Activated CD8-positive, alpha-beta T cell treated with anti-CD3 and anti-CD28 coated beads for 36 hours (primary cell): ENCODE data around the gene LSP1. TPM values are rescaled to one million over a fixed set of nuclear protein-coding genes. Genes with fewer than 3 reads are reported as not detected.
A peak's percentile ranks its signal among the peaks of the same experiment; 100 is the strongest.

Experiments
- ATAC-seq: fragments of 200-7000 bp; cut with Tn5 transposase; one replicate; pipeline ENCODE4 v1.10.0; 2021; ENCODE audit warnings: mild to moderate bottlenecking, moderate library complexity
- CTCF ChIA-PET: fragments of 350-600 bp; sonication (Branson Sonifier 250); formaldehyde crosslinking; loops from one replicate; lab custom pipeline; 2021; ENCODE audit warnings: antibody characterized with exemption; lab: Charles Lee
- POLR2A ChIA-PET: fragments of 350-600 bp; sonication (Branson Sonifier 250); formaldehyde crosslinking; loops from one replicate; lab custom pipeline; 2021; ENCODE audit warnings: antibody characterized with exemption; lab: Charles Lee
- DNase-seq: peaks from one replicate; pipeline ENCODE4 v3.0.0-alpha.2; 2020
- H3K27ac Mint-ChIP-seq: one replicate; pipeline ENCODE4 v1.8.0; 2021; ENCODE audit warnings: mild to moderate bottlenecking, mixed read lengths
- H3K27me3 Mint-ChIP-seq: one replicate; pipeline ENCODE4 v1.8.0; 2021; ENCODE audit warnings: mixed read lengths
- H3K36me3 Mint-ChIP-seq: one replicate; pipeline ENCODE4 v1.8.0; 2021; ENCODE audit warnings: low read depth, mixed read lengths
- H3K4me1 Mint-ChIP-seq: one replicate; pipeline ENCODE4 v1.8.0; 2021; ENCODE audit warnings: low read depth, mixed read lengths
- H3K4me3 Mint-ChIP-seq: one replicate; pipeline ENCODE4 v1.8.0; 2021; ENCODE audit warnings: mild to moderate bottlenecking, moderate library complexity, mixed read lengths
- H3K9me3 Mint-ChIP-seq: one replicate; pipeline ENCODE4 v1.8.0; 2021; ENCODE audit warnings: mixed read lengths
- CTCF ChIP-seq: fragments of 200-600 bp; IDR thresholded peaks from one replicate; pipeline ENCODE4 v1.8.0; 2022; ENCODE audit warnings: antibody characterized with exemption, mild to moderate bottlenecking
- intact Hi-C: fragments of 100-400 bp; cut with micrococcal nuclease; formaldehyde crosslinking; loops from one replicate; pipeline ENCODE4 v1.10.0; 2022
- total RNA-seq, 2 experiments: library from RNA; stranded (reverse); gene quantifications; one replicate each; pipeline ENCODE4 v1.2.3, GENCODE V29; 2021

The LSP1 gene
- total RNA-seq, 2 experiments from 2014 or later: 247 to 251 TPM

GRCh38 chr11:1842149-1843097 is 10.5 kb upstream of the LSP1 start:
- Mint-ChIP-seq H3K4me3 (no peak overlapping the region), H3K4me1 (peaks cover 43% of the 10 kb centered on the region), H3K9me3 (no peaks in the 10 kb centered on the region), H3K27me3 (no peaks in the 10 kb centered on the region), H3K27ac (no peak overlapping the region), H3K36me3 (no peaks in the 10 kb centered on the region)
- CTCF ChIA-PET: interaction anchor here (1.1 kb wide), 1 partner anchor 10 kb away, joined by 3 read pairs; no protein-coding TSS in a partner anchor
- DNase-seq (no peak), ATAC-seq (no peak)
- no peak for TF ChIP-seq CTCF
- intact Hi-C loops: loop anchor here (5.0 kb wide), 1 partner anchor 310 kb away; no protein-coding TSS in a partner anchor
- POLR2A ChIA-PET: interaction anchor here (0.7 to 2.0 kb wide), 4 partner anchors 8 to 50 kb away, joined by 3 to 7 read pairs (median 6); partner anchors contain the start of gene LSP1

- Mint-ChIP-seq H3K36me3 (no peaks in the 10 kb centered on the region), H3K4me3 (no peak overlapping the region), H3K27me3 (no peaks in the 10 kb centered on the region), H3K4me1 (peaks cover 45% of the 10 kb centered on the region), H3K9me3 (no peaks in the 10 kb centered on the region), H3K27ac (no peak overlapping the region)
- ATAC-seq (no peak), DNase-seq (no peak)
- intact Hi-C loops: loop anchor here (5.0 kb wide), 1 partner anchor 309 kb away; no protein-coding TSS in a partner anchor
- ChIA-PET POLR2A (interaction anchor here (1.0 to 1.8 kb wide), 2 partner anchors 10 to 49 kb away, joined by 4 to 7 read pairs; partner anchors contain the start of gene LSP1), CTCF (interaction anchor here (1.1 kb wide), 1 partner anchor 10 kb away, joined by 3 read pairs; no protein-coding TSS in a partner anchor)
- no peak for TF ChIP-seq CTCF
Measured at GRCh38 chr11:1843098-1843473, 9.8 kb upstream of the LSP1 start.

- POLR2A ChIA-PET: interaction anchor here (1.0 to 1.8 kb wide), 2 partner anchors 10 to 48 kb away, joined by 4 to 7 read pairs; partner anchors contain the start of gene LSP1
- intact Hi-C loops: loop anchor here (5.0 kb wide), 1 partner anchor 309 kb away; no protein-coding TSS in a partner anchor
- DNase-seq: no peak
- no peak for ATAC-seq
- Mint-ChIP-seq H3K27ac (peak overlapping the region; percentile 91), H3K4me1 (peaks cover 47% of the 10 kb centered on the region), H3K27me3 (no peaks in the 10 kb centered on the region), H3K4me3 (no peak overlapping the region), H3K9me3 (no peaks in the 10 kb centered on the region), H3K36me3 (no peaks in the 10 kb centered on the region)
- CTCF ChIA-PET: interaction anchor here (1.1 kb wide), 1 partner anchor 11 kb away, joined by 3 read pairs; no protein-coding TSS in a partner anchor
- TF ChIP-seq CTCF: no peak
Measured at GRCh38 chr11:1843796-1844195, 9.1 kb upstream of the LSP1 start.

GRCh38 chr11:1844221-1845094 is 8.4 kb upstream of the LSP1 start:
- intact Hi-C loops: loop anchor here (5.0 kb wide), 1 partner anchor 308 kb away; no protein-coding TSS in a partner anchor
- Mint-ChIP-seq H3K36me3 (no peaks in the 10 kb centered on the region), H3K27me3 (no peaks in the 10 kb centered on the region), H3K27ac (peak overlapping the region; percentile 91), H3K9me3 (no peaks in the 10 kb centered on the region), H3K4me1 (peaks cover 54% of the 10 kb centered on the region), H3K4me3 (peak overlapping the region; percentile 57)
- POLR2A ChIA-PET: interaction anchor here (1.8 kb wide), 1 partner anchor 9 kb away, joined by 7 read pairs; the partner anchor contains the start of gene LSP1
- CTCF ChIA-PET: no interaction called here
- TF ChIP-seq CTCF: no peak
- DNase-seq: peak; percentile 67
- ATAC-seq: peak; percentile 68
